GM21576 (cell line): ENCODE data around the gene MYO1F.
"Not testable (repeated sequence)": the region's sequence is repeated elsewhere in the genome, so short reads cannot be mapped to it uniquely, and the experiment has no call there.

Experiments used
- ATAC-seq: cut with Tn5 transposase; IDR thresholded peaks from one replicate; pipeline ENCODE4 v1.9.1; 2021; ENCODE audit warnings: mild to moderate bottlenecking, moderate library complexity; ENCODE audit not compliant: unreplicated experiment

MYO1F gene

GRCh38 chr19:8577247-8577646 lies at the start of gene MYO1F:
Gene MYO1F (minus strand): TSS chr19:8577442. CDS start chr19:8577309, 133 bp downstream.
- ATAC-seq: no peak

- no peak for ATAC-seq
Measured at GRCh38 chr19:8626842-8627241, 49.6 kb upstream of the MYO1F start.

DNA sequence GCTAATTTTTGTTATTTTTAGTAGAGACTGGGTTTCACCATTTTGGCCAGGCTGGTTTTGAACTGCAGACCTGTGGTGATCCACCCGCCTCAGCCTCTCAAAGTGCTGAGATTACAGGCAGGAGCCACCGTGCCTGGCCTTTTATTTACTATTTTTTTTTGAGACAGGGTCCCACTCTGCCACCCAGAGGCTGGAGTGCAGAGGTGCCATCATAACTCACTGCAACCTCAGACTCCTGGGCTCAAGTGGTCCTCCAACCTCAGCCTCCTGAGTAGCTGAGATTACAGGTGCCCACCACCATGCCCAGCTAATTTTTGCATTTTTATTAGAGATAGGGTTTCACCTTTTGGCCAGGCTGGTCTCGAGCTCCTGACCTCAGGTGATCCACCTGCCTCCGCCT lies 45.6 kb upstream of the MYO1F start:
- not testable (repeated sequence) for ATAC-seq

DNA sequence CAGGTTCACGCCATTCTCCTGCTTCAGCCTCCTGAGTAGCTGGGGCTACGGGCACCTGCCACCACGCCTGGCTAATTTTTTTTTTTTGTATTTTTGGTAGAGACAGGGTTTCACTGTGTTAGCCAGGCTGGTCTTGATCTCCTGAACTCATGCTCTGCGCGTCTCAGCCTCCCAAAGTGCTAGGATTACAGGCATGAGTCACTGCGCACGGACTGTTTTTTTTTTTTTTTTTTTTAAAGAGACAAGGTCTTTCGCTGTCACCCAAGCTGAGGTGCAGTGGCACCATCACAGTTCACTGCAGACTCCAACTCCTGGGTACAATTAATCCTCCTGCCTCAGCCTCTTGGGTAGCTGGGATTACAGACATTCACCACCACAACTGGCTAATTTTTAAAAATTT lies 41.5 kb upstream of the MYO1F start:
- no peak for ATAC-seq

DNA sequence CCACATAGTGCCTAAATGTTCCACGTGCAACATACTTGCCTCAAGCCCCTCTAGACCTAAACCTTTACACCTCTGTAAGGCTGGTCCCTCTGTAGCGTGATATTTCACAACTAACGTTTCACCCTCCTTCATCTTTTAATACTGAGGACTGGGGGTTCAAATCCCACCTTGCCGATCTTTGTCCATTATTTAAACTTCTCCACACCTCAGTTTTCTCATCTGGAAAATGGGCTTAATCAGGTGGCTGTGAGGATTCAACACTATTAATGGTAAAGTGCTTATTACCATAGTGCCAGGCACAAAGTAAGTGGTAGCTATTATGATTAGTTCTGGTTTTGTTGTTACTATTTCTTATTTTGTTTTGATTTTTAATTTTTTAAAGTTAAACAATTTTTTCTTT lies 40.7 kb upstream of the MYO1F start:
- no peak for ATAC-seq

DNA sequence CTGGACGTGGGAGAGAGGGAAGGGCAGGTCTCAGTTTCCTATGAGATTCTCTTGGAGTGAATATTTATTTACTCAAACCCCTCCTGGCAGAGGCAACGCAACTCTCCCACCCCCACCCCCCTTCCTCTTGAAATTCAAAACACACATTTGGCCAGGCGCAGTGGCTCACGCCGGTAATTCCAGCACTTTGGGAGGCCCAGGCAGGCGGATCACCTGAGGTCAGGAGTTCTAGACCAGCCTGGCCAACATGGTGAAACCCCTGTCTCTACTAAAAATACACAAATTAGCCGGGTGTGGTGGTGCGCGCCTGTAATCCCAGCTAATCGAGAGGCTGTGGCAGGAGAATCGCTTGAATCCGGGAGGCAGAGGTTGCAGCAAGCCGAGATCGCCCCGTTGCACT lies 40.1 kb upstream of the MYO1F start:
- not testable (repeated sequence) for ATAC-seq

- no peak for ATAC-seq
Measured at GRCh38 chr19:8616861-8617260, 39.6 kb upstream of the MYO1F start.

DNA sequence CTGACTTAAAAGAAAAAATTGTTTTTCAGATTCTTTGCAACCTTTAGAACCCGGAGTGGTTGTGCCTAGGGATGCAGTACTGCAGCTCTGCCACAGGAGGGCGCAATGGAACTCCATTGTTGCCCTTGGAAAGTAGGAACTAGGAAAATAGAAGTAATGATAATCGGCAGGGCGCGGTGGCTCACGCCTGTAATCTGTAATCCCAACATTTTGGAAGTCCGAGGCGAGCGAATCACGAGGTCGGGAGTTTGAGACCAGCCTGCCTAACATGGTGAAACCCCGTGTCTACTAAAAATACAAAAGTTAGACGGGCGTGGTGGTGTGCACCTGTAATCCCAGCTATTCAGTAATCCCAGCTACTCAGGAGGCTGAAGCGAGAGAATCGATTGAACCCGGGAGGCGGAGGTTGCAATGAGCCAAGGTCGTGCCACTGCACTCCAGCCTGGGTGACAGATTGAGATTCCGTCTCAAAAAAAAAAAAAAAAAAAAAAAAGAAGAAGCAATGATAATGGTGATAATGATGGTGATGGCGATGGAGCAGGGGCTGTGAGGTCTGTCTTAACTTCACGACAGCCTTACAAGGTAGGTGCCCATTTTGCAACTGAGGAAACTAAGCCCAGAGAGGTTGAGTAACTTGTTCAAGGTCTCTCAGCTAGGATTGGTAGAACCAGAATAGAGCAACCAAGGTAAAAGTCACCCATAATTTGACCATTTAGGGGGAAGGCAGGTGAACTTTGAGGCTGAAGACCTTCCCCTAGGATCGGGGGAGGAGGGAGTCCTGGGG lies 38.8 kb upstream of the MYO1F start:
- ATAC-seq: no peak

DNA sequence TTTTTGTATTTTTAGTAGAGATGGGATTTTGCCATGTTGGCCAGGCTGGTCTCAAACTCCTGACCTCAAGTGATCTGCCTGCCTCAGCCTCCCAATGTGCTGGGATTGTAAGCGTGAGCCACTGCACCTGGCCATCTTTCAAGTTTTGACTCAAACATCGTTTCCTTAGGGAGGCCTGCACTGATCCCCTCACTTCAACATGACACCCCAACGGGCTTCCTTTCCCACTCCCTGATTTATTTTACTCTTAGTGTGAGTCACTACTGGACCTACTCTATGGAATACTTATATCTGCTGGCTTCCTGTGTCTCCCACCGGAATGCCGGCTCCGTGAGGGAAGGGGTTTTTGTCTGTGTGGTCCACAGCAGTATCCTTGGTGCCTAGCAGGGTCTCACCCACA lies 37.8 kb upstream of the MYO1F start:
- ATAC-seq: no peak

DNA sequence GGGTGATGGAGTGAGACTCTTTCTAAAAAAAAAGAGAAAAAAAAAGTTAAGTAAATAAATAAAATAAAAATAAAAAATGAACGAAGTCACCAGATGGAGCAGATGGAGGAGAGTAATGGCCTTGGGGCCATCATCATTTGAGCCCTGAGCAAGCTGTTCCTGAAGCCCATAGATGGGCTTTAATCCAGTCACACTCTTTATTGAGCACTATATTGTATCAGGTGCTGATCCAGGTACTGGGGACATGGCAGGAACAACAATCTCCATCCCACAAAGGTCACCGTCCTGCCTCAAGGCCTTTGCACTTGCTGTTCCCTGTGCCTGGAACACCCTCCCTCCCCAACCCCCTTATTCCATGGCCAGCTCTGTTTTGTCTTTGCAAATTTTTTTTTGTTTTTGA lies 37.2 kb upstream of the MYO1F start:
- no peak for ATAC-seq

DNA sequence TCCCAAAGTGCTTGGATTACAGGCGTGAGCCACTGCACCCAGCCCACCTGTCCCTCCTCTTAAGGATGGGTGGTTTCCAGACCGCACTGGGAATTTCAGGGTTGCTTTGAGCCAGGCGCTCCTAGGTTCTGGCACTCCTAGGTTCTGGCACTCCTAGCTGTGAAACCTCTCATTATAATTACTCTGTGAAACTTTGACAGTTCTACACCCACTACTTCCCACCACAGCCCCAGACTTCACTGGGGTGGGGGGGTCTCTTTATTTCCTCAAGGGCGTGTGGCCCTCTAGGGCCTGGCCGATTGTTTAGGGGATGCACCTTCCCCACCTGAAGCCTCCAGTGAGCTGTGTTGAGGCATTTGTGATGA lies 35.5 kb upstream of the MYO1F start:
- no peak for ATAC-seq

- no peak for ATAC-seq
Measured at GRCh38 chr19:8611877-8612806, 34.9 kb upstream of the MYO1F start.

- ATAC-seq: no peak
Measured at GRCh38 chr19:8611391-8611876, 34.2 kb upstream of the MYO1F start.

- no peak for ATAC-seq
Measured at GRCh38 chr19:8610936-8611300, 33.7 kb upstream of the MYO1F start.

DNA sequence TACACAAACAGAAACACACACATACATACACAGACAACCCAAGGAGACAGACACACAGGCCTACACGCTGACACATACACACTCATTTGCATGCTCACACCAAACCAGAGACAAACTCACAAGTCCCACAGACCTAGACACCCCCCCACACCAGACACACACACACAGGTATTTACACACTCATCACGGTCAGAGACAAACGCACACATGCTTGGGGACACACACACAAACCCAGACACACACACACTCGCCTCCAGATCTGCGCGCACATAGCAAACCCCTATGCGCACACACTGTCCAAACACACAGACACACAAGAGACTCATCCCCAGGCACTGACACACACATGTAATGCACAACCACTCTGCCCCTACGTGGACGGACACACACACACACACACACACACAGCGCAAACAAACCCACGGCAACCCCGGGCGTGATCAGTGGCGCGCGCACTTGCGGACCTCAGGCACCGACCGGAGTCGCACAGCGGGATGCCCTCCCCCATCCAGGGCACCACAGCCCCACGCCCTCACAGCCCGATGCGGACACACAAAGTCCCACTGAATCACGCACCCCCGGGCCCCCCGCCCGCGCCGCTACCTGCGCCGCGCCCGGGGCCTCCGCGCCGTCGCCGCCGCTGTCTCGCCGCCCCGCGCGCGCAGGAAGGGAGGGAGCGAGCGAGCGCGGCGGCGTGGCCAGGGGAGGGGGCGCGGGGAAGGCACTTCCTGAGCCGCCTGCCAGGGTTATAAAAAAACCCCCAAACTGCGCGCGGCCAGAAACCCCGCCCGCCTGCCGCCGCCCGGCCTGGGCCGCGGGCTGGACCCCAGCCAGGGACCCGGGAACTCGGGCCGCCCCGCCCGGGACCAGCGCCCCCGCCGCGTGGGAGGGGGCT lies 33.0 kb upstream of the MYO1F start, which contains the start of gene ADAMTS10:
ADAMTS10 (minus strand) TSS at position 675 of the 895 bp plus-strand sequence. CDS start 5,005 bp downstream, outside the sequence.
- no peak for ATAC-seq

- no peak for ATAC-seq
Measured at GRCh38 chr19:8609279-8610040, 32.2 kb upstream of the MYO1F start.

GRCh38 chr19:8608941-8609278 lies 31.7 kb upstream of the MYO1F start:
- no peak for ATAC-seq

GRCh38 chr19:8607386-8607785 lies 30.1 kb upstream of the MYO1F start:
- ATAC-seq: no peak

- ATAC-seq: no peak
Measured at GRCh38 chr19:8605514-8605913, 28.3 kb upstream of the MYO1F start.

GRCh38 chr19:8601796-8602195 lies 24.6 kb upstream of the MYO1F start:
- no peak for ATAC-seq
